SJSA1 (cell line): ENCODE data around the gene MUS81. TPM values are rescaled to one million over a fixed set of nuclear protein-coding genes. Genes with fewer than 3 reads are reported as not detected.
A peak's percentile ranks its signal among the peaks of the same experiment; 100 is the strongest.

Experiments used
- DNase-seq, 2 experiments: peaks; one replicate each; pipeline ENCODE4 v3.0.0-alpha.2; 2015 to 2020; ENCODE audit warnings: low spot score in 2 of 2, low read depth in 1 of 2
- H3K27ac ChIP-seq: fragments of 250-450 bp; sonication (Bioruptor Pico); 2 replicates; pipeline ENCODE4 v1.5.1; 2020; ENCODE audit warnings: mild to moderate bottlenecking, moderate library complexity
- H3K27me3 ChIP-seq: fragments of 250-450 bp; sonication (Bioruptor Pico); replicated peaks from 2 replicates; pipeline ENCODE4 v1.5.1; 2020; ENCODE audit warnings: mild to moderate bottlenecking, moderate library complexity
- H3K36me3 ChIP-seq: fragments of 250-450 bp; sonication (Bioruptor Pico); 2 replicates; pipeline ENCODE4 v1.5.1; 2020; ENCODE audit warnings: mild to moderate bottlenecking
- H3K4me1 ChIP-seq: fragments of 250-450 bp; sonication (Bioruptor Pico); replicated peaks from 2 replicates; pipeline ENCODE4 v1.6.1; 2021; ENCODE audit warnings: mild to moderate bottlenecking
- H3K4me3 ChIP-seq: fragments of 250-450 bp; sonication (Bioruptor Pico); 2 replicates; pipeline ENCODE4 v1.5.1; 2020; ENCODE audit warnings: mild to moderate bottlenecking
- H3K9me3 ChIP-seq: fragments of 250-450 bp; sonication (Bioruptor Pico); replicated peaks from 2 replicates; pipeline ENCODE4 v1.5.1; 2020; ENCODE audit warnings: mild to moderate bottlenecking
- total RNA-seq: library from RNA; depleted of rRNA; stranded (reverse); fragments of >200 nt; shearing (Covaris generic); gene quantifications from 2 replicates; pipeline ENCODE4 v1.2.3, GENCODE V29; 2014; rRNA removed

MUS81 gene
- total RNA-seq, 1 experiment from 2014 or later, result 130 TPM

DNA sequence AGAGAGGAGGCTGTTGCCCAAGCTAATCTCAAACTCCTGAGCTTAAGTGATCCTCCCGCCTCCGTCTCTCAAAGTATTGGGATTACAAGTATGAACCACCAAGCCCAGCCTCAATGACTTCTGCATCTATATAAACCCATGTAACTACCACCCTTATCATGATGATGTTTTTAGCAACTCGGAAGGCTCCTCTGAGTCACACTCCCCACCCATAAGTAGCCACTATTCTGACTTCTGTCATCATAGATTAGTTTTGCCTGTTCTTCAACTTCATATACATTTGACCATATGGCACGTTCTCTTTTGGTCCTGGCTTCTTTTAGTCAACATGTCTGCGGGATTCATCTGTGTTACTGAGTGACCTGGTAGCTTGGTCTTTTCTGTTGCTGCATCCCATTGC is 46.4 kb downstream of the MUS81 start:
- Histone ChIP-seq H3K36me3 (no peaks in the 10 kb centered on the region), H3K4me1 (peaks cover 69% of the 10 kb centered on the region), H3K27ac (no peak overlapping the region), H3K4me3 (no peak overlapping the region), H3K27me3 (no peaks in the 10 kb centered on the region), H3K9me3 (no peaks in the 10 kb centered on the region)
- no peak for DNase-seq

DNA sequence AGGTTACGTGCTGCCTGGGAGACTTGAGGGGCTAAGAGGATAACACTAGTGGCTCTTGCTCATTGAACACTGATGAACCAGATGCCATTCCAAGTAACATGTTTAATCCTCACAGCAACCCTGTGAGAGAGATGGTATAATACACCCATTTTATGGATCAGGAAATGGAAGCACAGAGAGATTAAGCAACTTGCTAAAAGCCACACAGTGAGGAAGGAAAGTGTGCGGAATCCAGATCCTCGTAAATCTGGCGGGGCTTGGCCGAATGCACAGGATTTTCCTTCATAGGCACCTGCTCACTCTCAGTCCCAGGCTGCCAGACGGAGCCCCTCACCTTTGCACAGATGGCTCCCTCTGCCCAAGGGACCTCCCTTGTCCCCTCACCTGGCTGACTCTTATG is 47.6 kb downstream of the MUS81 start:
- H3K27me3 ChIP-seq, result no peaks in the 10 kb centered on the region
- H3K9me3 ChIP-seq, result no peaks in the 10 kb centered on the region
- no peak overlapping the region for H3K4me3 ChIP-seq
- H3K27ac ChIP-seq, result no peak overlapping the region
- H3K4me1 ChIP-seq, result peaks cover 69% of the 10 kb centered on the region
- no peak for DNase-seq
- H3K36me3 ChIP-seq, result no peaks in the 10 kb centered on the region

DNA sequence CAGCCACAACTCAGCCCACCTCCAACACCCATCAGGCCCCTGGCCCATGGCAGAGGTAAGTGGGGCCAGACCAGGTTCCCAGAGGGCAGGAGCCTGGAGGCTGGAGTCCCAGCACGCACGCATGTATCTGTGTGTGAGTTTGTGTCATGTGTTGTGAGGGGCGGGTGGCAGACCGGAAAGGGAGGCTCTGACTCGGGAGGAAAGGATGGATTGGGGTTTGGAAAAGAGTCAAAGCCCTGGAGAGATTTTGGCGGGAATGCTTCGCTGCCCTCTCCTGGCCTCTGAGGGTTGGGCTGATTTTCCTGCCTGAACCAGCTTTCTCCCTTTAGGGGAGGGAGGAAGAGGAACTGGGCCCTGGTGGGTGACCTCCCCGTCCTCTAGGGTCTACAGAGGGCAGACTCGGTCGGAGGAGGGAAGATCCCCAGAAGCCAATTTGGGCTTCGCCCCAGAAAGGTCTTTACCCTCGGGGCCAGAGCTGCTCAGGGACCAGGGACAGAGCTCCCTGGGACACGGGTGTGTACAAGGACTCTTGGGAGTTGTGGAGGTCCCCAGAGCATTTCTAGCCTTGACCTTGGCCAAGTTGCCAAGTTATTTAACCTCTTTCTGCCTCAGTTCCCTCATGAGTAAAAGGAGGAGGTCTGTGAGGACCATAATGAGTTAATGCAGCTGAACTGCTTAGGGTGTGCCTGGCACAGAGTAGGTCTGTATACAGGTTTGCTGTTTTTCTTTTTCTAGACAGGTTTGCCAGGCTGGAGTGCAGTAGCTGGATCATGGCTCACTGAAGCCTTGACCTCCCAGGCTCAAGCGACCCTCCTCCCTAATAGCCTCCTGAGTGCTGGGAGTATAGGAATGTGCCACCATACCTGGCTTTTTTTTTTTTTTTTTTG is 51.7 kb downstream of the MUS81 start:
- peak overlapping the region; percentile 93 for H3K27ac ChIP-seq
- peaks cover 14% of the 10 kb centered on the region for H3K36me3 ChIP-seq
- H3K9me3 ChIP-seq, result no peaks in the 10 kb centered on the region
- no peaks in the 10 kb centered on the region for H3K27me3 ChIP-seq
- DNase-seq, result peak; percentile 98 to 99
- peaks cover 83% of the 10 kb centered on the region for H3K4me1 ChIP-seq
- no peak overlapping the region for H3K4me3 ChIP-seq

DNA sequence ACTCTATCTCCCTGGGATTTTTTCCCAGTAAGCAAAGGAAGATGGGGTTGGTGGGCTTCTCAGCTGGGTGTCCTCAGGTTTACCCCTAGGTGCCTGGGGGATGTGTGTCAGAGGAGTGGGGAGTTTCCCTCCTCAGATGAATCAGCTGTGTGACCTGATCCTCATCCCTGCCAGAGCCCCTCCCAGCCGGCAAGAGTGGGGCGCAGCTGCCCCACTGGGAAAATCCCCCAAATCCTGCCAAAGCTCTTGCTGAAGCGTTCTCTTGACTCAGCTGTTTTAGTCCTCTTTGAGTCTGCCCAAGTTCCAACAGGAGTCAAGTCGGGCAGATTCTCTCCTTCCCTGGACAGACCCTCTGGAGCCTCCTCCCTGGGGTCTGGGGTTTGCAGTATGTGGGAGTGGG is 52.6 kb downstream of the MUS81 start:
- Histone ChIP-seq H3K4me3 (no peak overlapping the region), H3K27ac (peak overlapping the region; percentile 93), H3K36me3 (peaks cover 23% of the 10 kb centered on the region), H3K27me3 (no peaks in the 10 kb centered on the region), H3K4me1 (peaks cover 91% of the 10 kb centered on the region), H3K9me3 (no peaks in the 10 kb centered on the region)
- DNase-seq, result peak; percentile 90 to 94

DNA sequence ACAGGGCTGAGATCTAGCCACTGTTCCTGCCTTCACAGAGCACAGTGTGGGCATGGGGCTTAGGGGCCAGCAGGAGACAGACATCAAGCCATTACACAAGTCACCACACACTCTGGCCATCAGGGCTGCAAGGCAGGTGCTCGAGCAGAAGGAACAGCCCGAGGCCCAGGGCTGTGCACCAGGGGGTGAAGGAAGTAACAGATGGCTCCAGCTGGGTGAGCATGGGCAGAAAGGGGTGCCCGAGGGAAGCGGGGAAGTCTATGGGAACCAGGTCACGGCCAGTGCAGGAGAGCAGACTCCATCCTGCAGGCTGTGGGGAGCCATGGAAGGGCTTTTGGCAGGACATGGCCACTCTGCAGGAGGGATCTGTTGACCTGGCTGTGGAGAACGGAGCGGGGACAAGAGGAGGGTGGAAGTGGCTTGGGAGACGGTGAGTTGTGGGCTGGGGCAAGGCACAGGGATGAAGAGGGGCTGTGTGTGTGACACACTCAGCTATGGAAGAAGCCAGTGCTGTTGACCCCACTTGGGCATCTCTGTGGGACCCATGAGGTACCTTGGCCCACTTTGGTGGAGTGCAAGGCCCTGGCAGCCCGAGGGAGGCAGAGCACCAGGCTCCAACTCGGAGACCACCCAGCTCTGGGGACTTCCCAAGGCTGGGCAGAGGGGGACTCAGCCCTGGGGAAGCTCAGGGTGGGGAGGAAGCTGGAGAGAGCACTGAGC is 55.0 kb downstream of the MUS81 start:
- H3K27ac ChIP-seq, result peak overlapping the region; percentile 93
- H3K4me3 ChIP-seq, result no peak overlapping the region
- DNase-seq, result no peak
- peaks cover 89% of the 10 kb centered on the region for H3K4me1 ChIP-seq
- no peaks in the 10 kb centered on the region for H3K27me3 ChIP-seq
- H3K9me3 ChIP-seq, result peaks cover 5% of the 10 kb centered on the region; the same call in 1 of the 2 replicates
- H3K36me3 ChIP-seq, result peaks cover 42% of the 10 kb centered on the region

DNA sequence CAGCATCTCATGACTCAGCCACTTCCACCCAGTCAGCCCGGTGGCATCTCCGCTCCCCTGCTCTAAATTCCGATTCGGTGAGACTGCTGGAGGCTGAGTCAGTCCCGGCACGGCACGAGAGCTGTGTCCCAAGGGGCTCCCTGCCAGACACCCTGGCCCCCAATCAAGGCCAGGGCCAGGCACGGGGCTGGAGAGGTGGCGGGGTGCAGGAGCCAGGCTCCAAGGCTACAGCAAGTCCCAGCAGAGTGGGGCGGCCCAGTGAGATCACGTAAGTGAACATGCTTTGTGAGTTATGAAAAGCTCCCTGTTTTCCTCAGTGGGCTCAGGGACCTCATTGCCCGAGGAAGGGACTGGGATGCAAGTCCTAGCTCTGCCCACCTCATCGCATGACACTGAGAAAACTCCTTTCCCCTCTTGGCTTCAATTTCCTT is 55.6 kb downstream of the MUS81 start:
- H3K27me3 ChIP-seq, result no peaks in the 10 kb centered on the region
- peak; percentile 100 for DNase-seq
- H3K36me3 ChIP-seq, result peaks cover 48% of the 10 kb centered on the region
- H3K4me1 ChIP-seq, result peaks cover 89% of the 10 kb centered on the region
- peak overlapping the region; percentile 93 for H3K27ac ChIP-seq
- peak overlapping the region; percentile 22 for H3K4me3 ChIP-seq
- H3K9me3 ChIP-seq, result peaks cover 5% of the 10 kb centered on the region; the same call in 1 of the 2 replicates

Other genes with a start within 250 kb of the MUS81 start
- gene MAP3K11, start 246.2 kb upstream of the MUS81 start, total RNA-seq, result 37.9 and 55.8 TPM in 2 replicates
- 27.5 and 39.7 TPM in 2 replicates for gene PCNX3, start 244.7 kb upstream of the MUS81 start, total RNA-seq
- 48.0 and 56.1 TPM in 2 replicates for gene SIPA1, start 222.3 kb upstream of the MUS81 start, total RNA-seq
- gene RELA, start 197.5 kb upstream of the MUS81 start, total RNA-seq, result 51.7 and 63.3 TPM in 2 replicates
- 90.5 and 119 TPM in 2 replicates for gene KAT5, start 148.2 kb upstream of the MUS81 start, total RNA-seq
- 168 and 170 TPM in 2 replicates for gene RNASEH2C, start 139.6 kb upstream of the MUS81 start, total RNA-seq
- gene AP5B1, start 79.5 kb upstream of the MUS81 start, total RNA-seq, result 30.4 and 33.4 TPM in 2 replicates
- gene OVOL1, start 73.4 kb upstream of the MUS81 start, total RNA-seq, result not detected in 2 replicates
- gene SNX32, start 26.5 kb upstream of the MUS81 start, total RNA-seq, result 0.16 TPM in 1 of 2 replicates, not detected in the other
- gene CFL1, start 2.3 kb upstream of the MUS81 start, total RNA-seq, result 4,273 and 4,722 TPM in 2 replicates
- 120 and 194 TPM in 2 replicates for gene EFEMP2, start 12.4 kb downstream of the MUS81 start, total RNA-seq
- 1.9 TPM in 1 of 2 replicates, not detected in the other for gene CTSW, start 19.4 kb downstream of the MUS81 start, total RNA-seq
- 295 and 309 TPM in 2 replicates for gene FIBP, start 28.0 kb downstream of the MUS81 start, total RNA-seq
- 94.0 and 160 TPM in 2 replicates for gene CCDC85B, start 30.2 kb downstream of the MUS81 start, total RNA-seq
- 72.1 and 97.5 TPM in 2 replicates for gene FOSL1, start 40.0 kb downstream of the MUS81 start, total RNA-seq
- gene C11orf68, start 58.6 kb downstream of the MUS81 start, total RNA-seq, result 25.0 and 44.8 TPM in 2 replicates
- gene DRAP1, start 59.0 kb downstream of the MUS81 start, total RNA-seq, result 463 and 527 TPM in 2 replicates
- gene TSGA10IP, start 85.0 kb downstream of the MUS81 start, total RNA-seq, result not detected in 2 replicates
- gene SART1, start 101.3 kb downstream of the MUS81 start, total RNA-seq, result 172 and 186 TPM in 2 replicates
- gene EIF1AD, start 141.7 kb downstream of the MUS81 start, total RNA-seq, result 84.3 and 93.2 TPM in 2 replicates
- 116 and 140 TPM in 2 replicates for gene BANF1, start 142.1 kb downstream of the MUS81 start, total RNA-seq
- gene CST6, start 151.6 kb downstream of the MUS81 start, total RNA-seq, result not detected in 2 replicates
- 0.50 and 1.4 TPM in 2 replicates for gene CATSPER1, start 166.0 kb downstream of the MUS81 start, total RNA-seq
- not detected in 2 replicates for gene GAL3ST3, start 188.7 kb downstream of the MUS81 start, total RNA-seq
- gene SF3B2, start 191.9 kb downstream of the MUS81 start, total RNA-seq, result 334 and 353 TPM in 2 replicates
- gene PACS1, start 209.8 kb downstream of the MUS81 start, total RNA-seq, result 28.5 and 37.1 TPM in 2 replicates